HG02870 (cell line): ENCODE data around the gene SERPINA3.

ENCODE experiments used
- ATAC-seq: cut with Tn5 transposase; IDR thresholded peaks from one replicate; pipeline ENCODE4 v1.9.1; 2021; ENCODE audit warnings: mild to moderate bottlenecking, moderate library complexity; ENCODE audit not compliant: unreplicated experiment

Gene SERPINA3

GRCh38 chr14:94612580-94613554 lies 676 bp downstream of the SERPINA3 start:
- ATAC-seq = no peak

DNA sequence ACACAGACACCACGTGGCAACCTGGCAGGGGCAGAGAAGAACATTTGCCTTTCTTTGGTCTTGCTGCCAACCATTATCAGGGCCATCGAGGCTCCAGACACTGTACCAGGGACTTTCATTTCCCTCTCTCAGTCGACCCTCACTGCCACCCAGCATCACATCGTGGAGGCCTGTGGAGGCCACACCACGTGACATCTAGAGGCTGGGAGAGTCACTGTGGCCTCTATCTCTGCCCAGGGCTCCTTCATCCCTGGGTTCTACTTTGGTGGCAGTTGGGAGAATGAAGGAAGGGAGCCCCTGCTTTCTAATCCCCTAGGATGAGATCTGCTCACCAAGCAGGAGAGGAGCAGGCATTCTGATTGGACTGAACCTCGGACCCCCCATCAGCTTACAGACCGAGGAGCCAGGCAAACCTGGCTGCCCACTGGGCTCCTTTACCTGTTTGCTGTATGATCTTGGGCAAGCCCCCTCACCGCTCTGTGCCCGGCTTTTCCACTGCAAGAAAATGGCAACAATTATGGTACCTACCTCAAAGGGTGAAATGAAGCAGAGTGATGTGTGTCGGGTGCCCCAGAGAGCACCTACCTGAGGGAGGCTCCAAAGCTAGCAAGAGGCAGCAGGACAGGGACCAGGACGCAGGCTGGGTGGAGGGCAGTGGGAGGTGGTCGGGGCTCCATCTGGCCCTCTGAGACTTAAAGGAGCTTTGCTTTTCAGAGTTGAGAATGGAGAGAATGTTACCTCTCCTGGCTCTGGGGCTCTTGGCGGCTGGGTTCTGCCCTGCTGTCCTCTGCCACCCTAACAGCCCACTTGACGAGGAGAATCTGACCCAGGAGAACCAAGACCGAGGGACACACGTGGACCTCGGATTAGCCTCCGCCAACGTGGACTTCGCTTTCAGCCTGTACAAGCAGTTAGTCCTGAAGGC lies 1.8 kb downstream of the SERPINA3 start:
- ATAC-seq = no peak

DNA sequence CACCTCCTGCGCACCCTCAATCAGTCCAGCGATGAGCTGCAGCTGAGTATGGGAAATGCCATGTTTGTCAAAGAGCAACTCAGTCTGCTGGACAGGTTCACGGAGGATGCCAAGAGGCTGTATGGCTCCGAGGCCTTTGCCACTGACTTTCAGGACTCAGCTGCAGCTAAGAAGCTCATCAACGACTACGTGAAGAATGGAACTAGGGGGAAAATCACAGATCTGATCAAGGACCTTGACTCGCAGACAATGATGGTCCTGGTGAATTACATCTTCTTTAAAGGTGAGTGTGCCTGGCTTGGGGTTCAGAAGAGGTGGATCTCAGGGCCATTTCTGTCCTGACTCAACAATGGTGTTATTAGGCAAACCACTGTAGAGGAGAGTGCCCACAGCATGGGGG lies 2.6 kb downstream of the SERPINA3 start:
- ATAC-seq = no peak

DNA sequence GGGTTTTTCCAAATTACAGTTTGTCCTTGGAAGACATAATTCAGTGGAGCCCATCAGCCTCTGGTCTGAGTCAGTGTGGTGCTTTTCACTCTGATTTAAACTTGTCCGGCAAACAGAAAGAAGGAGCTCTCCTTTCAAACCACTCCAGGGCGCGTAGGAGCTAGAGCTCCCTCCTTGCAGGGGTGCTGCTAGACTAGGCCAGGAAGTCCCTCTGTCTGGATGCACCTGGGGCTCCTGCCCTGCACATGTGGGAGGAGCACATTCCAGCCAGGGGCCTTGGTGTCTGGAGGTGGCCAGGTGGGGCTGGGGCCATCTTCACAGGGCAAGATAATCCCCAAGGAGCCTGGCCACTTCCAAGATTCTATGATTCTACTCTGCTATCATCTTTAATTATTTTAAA lies 3.1 kb downstream of the SERPINA3 start:
- ATAC-seq = no peak

- no peak for ATAC-seq
Observed at GRCh38 chr14:94615823-94616570, 3.8 kb downstream of the SERPINA3 start.

DNA sequence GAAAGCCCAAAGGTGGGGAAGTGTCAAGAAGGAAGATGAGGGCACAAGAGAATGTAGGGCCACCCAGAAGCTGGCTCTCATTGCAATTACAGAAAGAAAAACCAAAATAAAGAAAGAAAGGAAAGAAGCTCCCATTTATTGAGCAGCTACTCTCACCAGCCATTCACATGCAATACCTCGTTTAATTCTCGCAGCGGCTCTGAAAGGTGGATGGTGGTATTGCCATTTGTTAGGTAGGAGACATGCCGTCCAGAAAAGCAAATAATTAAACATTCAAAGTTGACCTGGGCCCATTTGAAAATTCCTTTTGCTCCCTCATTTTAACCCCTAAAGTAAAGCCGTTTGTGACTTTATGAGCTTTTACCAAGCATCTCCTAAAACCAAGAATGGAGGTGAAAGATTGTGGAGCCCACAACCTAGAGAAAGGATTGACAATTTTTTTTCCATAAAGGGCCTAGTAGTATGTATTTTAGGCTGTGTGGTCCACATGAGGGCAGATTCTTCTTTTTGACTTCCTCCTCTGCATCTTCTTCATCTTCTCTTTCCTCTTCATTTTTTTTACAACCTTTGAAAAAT lies 5.3 kb downstream of the SERPINA3 start:
- ATAC-seq = no peak

DNA sequence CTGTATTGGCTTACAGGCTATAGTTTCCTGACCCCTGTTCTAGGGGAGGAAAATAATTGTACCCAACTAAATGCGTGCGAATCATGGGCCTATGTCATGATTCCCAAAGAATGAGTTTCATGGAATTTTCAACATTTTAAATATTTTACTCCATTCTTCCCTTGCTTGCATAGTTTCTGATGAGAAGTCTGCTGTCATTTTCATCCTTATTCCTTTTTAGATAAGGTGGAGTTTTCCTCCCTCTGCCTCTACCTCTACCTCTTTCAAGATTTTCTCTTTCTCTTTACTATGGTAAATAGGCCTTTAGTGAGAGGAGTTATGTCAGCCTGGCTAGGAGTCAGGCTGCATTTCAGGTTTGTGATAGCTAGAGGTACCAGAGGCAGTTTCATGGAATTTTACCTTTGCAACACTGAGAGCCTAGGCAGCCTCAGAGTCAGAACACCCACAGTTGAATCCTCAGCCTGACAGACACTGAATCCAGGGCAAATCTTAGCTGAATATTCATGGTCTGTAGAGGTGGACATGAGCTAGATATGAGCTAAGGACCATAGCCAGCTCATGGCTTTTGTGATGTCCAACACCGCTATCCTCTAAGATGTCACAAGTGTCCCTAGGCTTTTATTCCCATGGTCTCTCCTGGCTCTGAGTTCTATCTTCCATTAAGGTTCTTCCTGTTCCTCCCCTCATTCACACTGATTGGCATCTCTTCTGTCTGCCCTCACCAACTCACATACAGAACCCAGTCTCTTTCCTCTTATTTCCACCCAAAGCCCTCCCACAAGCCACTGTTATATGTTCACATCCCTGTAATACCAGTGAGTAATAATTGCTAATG lies 6.0 kb downstream of the SERPINA3 start:
- no peak for ATAC-seq

- no peak for ATAC-seq
Observed at GRCh38 chr14:94619297-94619696, 7.1 kb downstream of the SERPINA3 start.

GRCh38 chr14:94620597-94620996 lies 8.4 kb downstream of the SERPINA3 start:
- no peak for ATAC-seq

- no peak for ATAC-seq
Observed at GRCh38 chr14:94621358-94622134, 9.4 kb downstream of the SERPINA3 start.

GRCh38 chr14:94622653-94623421 lies 10.6 kb downstream of the SERPINA3 start:
- ATAC-seq = no peak

DNA sequence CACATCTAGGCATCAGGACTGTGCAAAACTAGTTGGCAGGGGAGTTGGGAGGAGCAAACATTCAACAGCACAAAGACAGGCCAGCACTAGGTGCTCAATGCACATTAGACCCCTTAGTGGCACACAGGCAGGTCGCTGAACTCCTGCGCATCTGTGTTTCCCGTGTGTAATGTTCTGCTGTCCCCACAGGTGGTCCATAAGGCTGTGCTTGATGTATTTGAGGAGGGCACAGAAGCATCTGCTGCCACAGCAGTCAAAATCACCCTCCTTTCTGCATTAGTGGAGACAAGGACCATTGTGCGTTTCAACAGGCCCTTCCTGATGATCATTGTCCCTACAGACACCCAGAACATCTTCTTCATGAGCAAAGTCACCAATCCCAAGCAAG lies 11.2 kb downstream of the SERPINA3 start:
- ATAC-seq = no peak

- ATAC-seq = no peak
Observed at GRCh38 chr14:94623856-94624499, 11.8 kb downstream of the SERPINA3 start.

GRCh38 chr14:94624537-94625352 lies 12.6 kb downstream of the SERPINA3 start:
- ATAC-seq = no peak

GRCh38 chr14:94625353-94625635 lies 13.1 kb downstream of the SERPINA3 start:
- ATAC-seq = no peak

DNA sequence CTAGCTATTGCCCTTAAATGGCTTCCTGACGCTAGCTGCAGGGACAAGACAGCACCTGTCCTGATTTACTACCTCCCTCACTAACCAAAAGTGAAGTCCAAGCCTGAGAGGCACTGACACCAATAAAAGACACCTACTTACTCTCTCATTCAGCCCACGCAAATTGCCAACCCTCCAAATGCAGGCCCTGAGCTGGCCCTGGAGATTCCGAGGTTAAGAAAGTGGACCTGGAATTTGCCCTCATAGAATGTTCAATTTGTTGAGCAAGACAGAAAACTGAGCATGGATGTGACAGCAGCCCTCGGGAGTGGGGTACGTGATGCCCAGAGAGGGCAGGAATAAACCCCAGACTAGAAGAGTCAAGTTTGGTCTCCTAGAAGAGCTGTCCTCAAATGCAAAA lies 16.4 kb downstream of the SERPINA3 start:
- ATAC-seq = no peak

- no peak for ATAC-seq
Observed at GRCh38 chr14:94630396-94630795, 18.2 kb downstream of the SERPINA3 start.
